SK-N-MC (cell line): ENCODE measurements around the gene AK1.

Experiments
- EZH2 ChIP-seq: fragments of 200-600 bp; sonication (generic); IDR thresholded peaks from one replicate; pipeline ENCODE4 v1.6.1; 2017; ENCODE audit warnings: antibody characterized with exemption
- POLR2AphosphoS5 ChIP-seq: IDR thresholded peaks from 2 replicates; pipeline ENCODE4 v1.6.1; 2012; ENCODE audit warnings: mild to moderate bottlenecking, low read depth, low read length, borderline replicate concordance

DNA sequence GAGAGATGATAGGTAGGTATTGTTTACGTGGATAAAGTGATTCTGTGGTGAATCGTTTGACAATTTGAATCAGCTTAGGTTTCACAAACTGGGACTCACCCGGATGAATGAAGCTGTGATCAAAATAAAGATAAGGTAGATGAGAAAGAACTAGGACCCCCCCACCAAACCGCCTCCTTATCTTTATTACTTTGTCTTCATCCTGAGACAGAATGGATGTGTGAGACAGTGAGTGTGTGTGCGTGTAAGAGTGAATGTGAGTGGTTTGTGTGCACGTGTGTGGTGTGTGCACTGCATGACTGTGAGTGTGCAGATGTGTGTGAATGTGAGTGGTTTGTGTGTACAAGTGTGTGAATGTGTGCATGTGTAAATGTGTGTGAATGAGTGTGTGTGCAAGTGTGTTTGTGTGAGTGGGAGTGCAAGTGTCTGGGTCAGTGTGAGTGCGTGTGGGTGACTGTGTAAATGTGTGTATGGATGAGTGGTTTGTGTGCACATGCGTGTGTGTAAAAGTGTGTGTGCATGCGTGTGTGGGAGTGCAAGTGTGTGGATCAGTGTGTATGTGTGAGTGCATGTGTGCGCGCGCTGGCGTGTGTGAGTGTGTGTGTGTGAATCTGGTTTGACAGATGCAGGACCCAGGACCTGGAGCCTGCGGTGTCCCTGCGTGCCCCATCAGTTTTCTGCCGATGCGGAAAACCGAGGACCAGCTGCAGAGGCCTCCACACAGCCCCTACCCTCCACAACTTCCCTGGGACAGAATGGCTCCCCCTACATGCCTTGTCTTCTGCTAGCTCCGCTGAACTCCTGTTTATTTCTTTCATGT is 11.6 kb downstream of the AK1 start:
- TF ChIP-seq EZH2 (no peak), POLR2AphosphoS5 (no peak)
